ENCODE data around the gene REEP5.

DNA sequence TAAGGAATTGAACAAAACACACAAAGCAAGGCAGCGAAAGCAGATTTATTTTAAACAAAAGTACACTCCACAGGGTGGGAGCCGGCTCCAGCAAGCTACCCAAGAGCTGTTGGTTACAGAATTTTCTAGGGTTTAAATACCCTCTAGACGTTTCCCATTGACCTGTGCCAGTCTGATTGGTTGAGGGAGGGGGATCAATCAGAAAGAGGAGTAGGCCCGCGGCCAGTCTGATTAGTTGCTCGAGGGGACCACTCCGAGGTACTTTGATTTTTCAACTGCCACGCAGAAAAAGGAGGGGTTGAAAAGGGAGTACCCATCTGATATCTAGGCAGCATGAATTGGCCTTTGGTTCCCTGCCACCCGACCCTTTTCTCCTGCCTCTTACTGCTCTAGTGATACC, 59.9 kb downstream of the REEP5 start:
- TF ChIP-seq CTCF (conservative IDR thresholded peaks at IDR 0.05; ENCODE audit: low read depth, low read length) (no peak), EZH2 (IDR thresholded peaks at IDR 0.05; ENCODE audit: low read length, unreplicated experiment) (no peak), EZH2phosphoT487 (IDR thresholded peaks at IDR 0.05; ENCODE audit: borderline replicate concordance, low read length) (no peak)
